Liver (tissue), 3 donors: Measurements from ENCODE around the gene HRH2.

Source experiments
- CTCF ChIP-seq: fragments of 150-350 bp; IDR thresholded peaks from 2 replicates; pipeline ENCODE4 v1.5.1; 2017; ENCODE audit warnings: improper control_type of control experiment, low read depth, low read length; ENCODE audit not compliant: missing input control
- GABPA ChIP-seq, 2 donors: IDR thresholded peaks in 1 of 2; conservative IDR thresholded peaks in 1 of 2; 2 replicates each; pipeline ENCODE4 v1.6.1; 2016; ENCODE audit warnings: antibody characterized with exemption in 2 of 2, mild to moderate bottlenecking in 1 of 2, moderate library complexity in 1 of 2
- HNF4A ChIP-seq, 2 donors: conservative IDR thresholded peaks; 2 replicates each; pipeline ENCODE4 v1.6.1; 2016; ENCODE audit warnings: antibody characterized with exemption in 2 of 2, mild to moderate bottlenecking in 2 of 2
- HNF4G ChIP-seq: IDR thresholded peaks from 2 replicates; pipeline ENCODE4 v1.6.1; 2016; ENCODE audit warnings: antibody characterized with exemption
- MAX ChIP-seq: IDR thresholded peaks from 2 replicates; pipeline ENCODE4 v1.6.1; 2016; ENCODE audit warnings: antibody characterized with exemption
- NR2F2 ChIP-seq: IDR thresholded peaks from 2 replicates; pipeline ENCODE4 v1.6.1; 2016; ENCODE audit warnings: antibody characterized with exemption
- RAD21 ChIP-seq, 2 donors: IDR thresholded peaks; 2 replicates each; pipeline ENCODE4 v1.6.1; 2016; ENCODE audit warnings: antibody characterized with exemption in 2 of 2, mild to moderate bottlenecking in 2 of 2
- REST ChIP-seq: IDR thresholded peaks from 2 replicates; pipeline ENCODE4 v1.6.1; 2016; ENCODE audit warnings: antibody characterized with exemption, mild to moderate bottlenecking
- SP1 ChIP-seq: IDR thresholded peaks from 2 replicates; pipeline ENCODE4 v1.6.1; 2018; ENCODE audit warnings: antibody characterized with exemption, mild to moderate bottlenecking
- TAF1 ChIP-seq: conservative IDR thresholded peaks from 2 replicates; pipeline ENCODE4 v1.6.1; 2016; ENCODE audit warnings: antibody characterized with exemption, mild to moderate bottlenecking
- YY1 ChIP-seq: IDR thresholded peaks from 2 replicates; pipeline ENCODE4 v1.6.1; 2016; ENCODE audit warnings: antibody characterized with exemption, mild to moderate bottlenecking
- ZBTB33 ChIP-seq: IDR thresholded peaks from 2 replicates; pipeline ENCODE4 v1.6.1; 2016; ENCODE audit warnings: antibody characterized with exemption
- donor health status: healthy.
- donor health status: healthy.

- TF ChIP-seq CTCF: no peak
- TF ChIP-seq MAX: no peak
- TF ChIP-seq YY1: no peak
- TF ChIP-seq HNF4G: no peak
- no peak for TF ChIP-seq SP1
- TF ChIP-seq ZBTB33: no peak
- TF ChIP-seq RAD21 (IDR thresholded peaks at IDR 0.05): no peak
- no peak for TF ChIP-seq TAF1
- no peak for TF ChIP-seq GABPA (IDR thresholded peaks at IDR 0.05 in 1 of 2, conservative IDR thresholded peaks at IDR 0.05 in 1 of 2)
- no peak for TF ChIP-seq NR2F2
- no peak for TF ChIP-seq REST
- TF ChIP-seq HNF4A (conservative IDR thresholded peaks at IDR 0.05): no peak
Measured at GRCh38 chr5:175701797-175702196, 43.9 kb downstream of the HRH2 start.
